ENCODE results near the gene BEST4.

- TF ChIP-seq CTCF (IDR thresholded peaks at IDR 0.05) (no peak), POLR2A (IDR thresholded peaks at IDR 0.05) (no peak), EP300 (IDR thresholded peaks at IDR 0.05) (no peak)
These were observed 4.3 kb downstream of the BEST4 start for GRCh38 chr1:44783697-44784093.
